Measurements from ENCODE around the gene TRAPPC10. TPM values are rescaled to one million over a fixed set of nuclear protein-coding genes. Genes with fewer than 3 reads are reported as not detected.

TRAPPC10 gene
- total RNA-seq (2011; cell fraction: chromatin; rRNA removed; ENCODE audit: low replicate concordance) = 206 and 248 TPM in 2 replicates
- total RNA-seq (2011; cell fraction: nucleolus; rRNA removed) = 84.7 and 101 TPM in 2 replicates
- 136 and 156 TPM in 2 replicates for total RNA-seq (2011; cell fraction: nucleoplasm; rRNA removed)
- total RNA-seq (2014; rRNA removed) (18.6 and 26.0 TPM in 2 replicates), total RNA-seq (2014; rRNA removed; fragmentation: Illumina TruSeq; extraction: Trizol) (31.0 and 32.8 TPM in 2 replicates), total RNA-seq (2015; rRNA removed; fragmentation: Illumina TruSeq; extraction: Trizol) (27.3 and 30.0 TPM in 2 replicates), total RNA-seq (2021) (33.8 and 40.5 TPM in 2 replicates), polyA plus RNA-seq (2011; rRNA removed) (24.3 and 25.4 TPM in 2 replicates), polyA plus RNA-seq (2014; fragmentation: Illumina TruSeq; extraction: Trizol) (27.5 and 28.9 TPM in 2 replicates), polyA plus RNA-seq (2014; fragmentation: Nextera tagmentation; extraction: Ambion mirVana) (1 to 10 TPM; 1.1 to 1.3 TPM), polyA plus RNA-seq (2014; rRNA removed) (20.4 and 21.5 TPM in 2 replicates), polyA minus RNA-seq (2011; rRNA and poly(A)+ RNA removed) (31.9 and 33.4 TPM in 2 replicates), Bru-seq, nascent RNA (percentile 88 among the genes with signal in this experiment), BruChase-seq, experiment 1, labeled RNA remaining after a 2-hour chase (percentile 89 among the genes with signal in this experiment), BruChase-seq, experiment 2, labeled RNA remaining after a 6-hour chase (percentile 90 among the genes with signal in this experiment)
- 15.0 and 18.0 TPM in 2 replicates for polyA plus RNA-seq (2011; cell fraction: cytosol; rRNA removed)
- polyA plus RNA-seq (2011; cell fraction: nucleus; rRNA removed) = 90.3 and 102 TPM in 2 replicates
- 22.2 and 26.6 TPM in 2 replicates for polyA plus RNA-seq (2012)
- polyA minus RNA-seq (2011; cell fraction: cytosol; rRNA and poly(A)+ RNA removed) = 13.8 and 16.4 TPM in 2 replicates
- 27.6 and 38.5 TPM in 2 replicates for polyA minus RNA-seq (2011; cell fraction: nucleus; rRNA and poly(A)+ RNA removed)
- long read RNA-seq, experiment 1, transcript TRAPPC10-202 (7 exons, 1,763 nt) = major isoform, 10 of 49 reads
- long read RNA-seq, experiment 1, partial matches to known transcripts = 18 of 49 reads
- long read RNA-seq, experiment 1, other reads (novel, unspliced or antisense) = 21 of 49 reads
- long read RNA-seq, experiment 2, full-length matches to known transcripts = 11 of 21 reads
- long read RNA-seq, experiment 2, partial matches to known transcripts = 1 of 21 reads
- long read RNA-seq, experiment 2, other reads (novel, unspliced or antisense) = 9 of 21 reads
- long read RNA-seq, experiment 3, partial matches to known transcripts = 7 of 8 reads
- long read RNA-seq, experiment 3, other reads (novel, unspliced or antisense) = 1 of 8 reads

GRCh38 chr21:44011579-44012473, at the start of gene TRAPPC10:
Gene TRAPPC10 (plus strand): TSS chr21:44012309. CDS start chr21:44012494, 185 bp downstream.
- CTCF ChIA-PET (ENCODE audit: low intra/inter-chr PET ratio) = interaction anchor here (0.6 to 1.1 kb wide), 2 partner anchors 201 to 223 kb away, joined by 3 to 5 read pairs; no protein-coding TSS in a partner anchor
- peaks cover 62% of the 10 kb centered on the region for H3K79me2 ChIP-seq (ENCODE audit: control insufficient read depth, insufficient read depth, low read length)
- TF ChIP-seq CBX2 (IDR thresholded peaks at IDR 0.05; ENCODE audit: insufficient read depth, low read length, poor library complexity, severe bottlenecking) (no peak), NFATC3 (IDR thresholded peaks at IDR 0.05) (no peak), ZNF740 (CRISPR knock-in tag; IDR thresholded peaks at IDR 0.05) (peak; percentile 58), ZNF740 (tag; IDR thresholded peaks at IDR 0.05) (no peak), RHOXF2B (CRISPR knock-in tag; conservative IDR thresholded peaks at IDR 0.05) (no peak), PTBP1 (IDR thresholded peaks at IDR 0.05; ENCODE audit: low read depth, low read length) (0 out of 2 replicates have a peak, but pooled peaks have one; percentile 54), ZNF175 (CRISPR knock-in tag; IDR thresholded peaks at IDR 0.05; ENCODE audit: low read depth) (no peak), RBM17 (IDR thresholded peaks at IDR 0.05; ENCODE audit: borderline replicate concordance, low read depth, low read length) (no peak), RAD51 (IDR thresholded peaks at IDR 0.05; ENCODE audit: borderline replicate concordance, low read depth) (no peak), RB1 (IDR thresholded peaks at IDR 0.05; ENCODE audit: low read depth) (peak; percentile 95), ETV1 (tag; conservative IDR thresholded peaks at IDR 0.05; ENCODE audit: low read depth) (0 out of 2 replicates have a peak, but pooled peaks have one; percentile 22), HNRNPK (IDR thresholded peaks at IDR 0.05; ENCODE audit: low read depth, low read length, poor library complexity, severe bottlenecking) (no peak), ZNF41 (CRISPR knock-in tag; conservative IDR thresholded peaks at IDR 0.05) (0 out of 2 replicates have a peak, but pooled peaks have one; percentile 10), THAP7 (CRISPR knock-in tag; IDR thresholded peaks at IDR 0.05) (no peak)

More at GRCh38 chr21:44011579-44012473, at the start of gene TRAPPC10:
- H3K4me1 ChIP-seq (replicated peaks in 1 of 2; ENCODE audit: control insufficient read depth in 2 of 2, insufficient read depth in 2 of 2, low read length in 2 of 2) = peaks cover 33 to 38% of the 10 kb centered on the region in 2 experiments
- H3K9me1 ChIP-seq (ENCODE audit: control insufficient read depth, insufficient read depth, low read length) = no peaks in the 10 kb centered on the region
- ATAC-seq = peak; percentile 77
- DNase-seq (ENCODE audit: extremely low read depth in 1 of 4, low spot score in 3 of 4) = peak; percentile 89 to 95 (median 90)
- peaks cover 14% of the 10 kb centered on the region; the same call in 1 of the 2 replicates for H4K20me1 ChIP-seq (replicated peaks; ENCODE audit: control insufficient read depth, insufficient read depth, low read length)
- H2AFZ ChIP-seq (ENCODE audit: low read depth, low read length) = peak within 1 kb of the TSS; percentile 88
- peak within 1 kb of the TSS; percentile 93 for H3K27ac ChIP-seq (ENCODE audit: extremely low read depth, low read depth, low read length)
- H3K27me3 ChIP-seq (ENCODE audit: control insufficient read depth in 2 of 2, insufficient read depth in 2 of 2, low read length in 2 of 2) = no peaks in the 10 kb centered on the region
- no peak for FAIRE-seq
- peak within 1 kb of the TSS; percentile 77 for H3K4me3 ChIP-seq
- no peaks in the 10 kb centered on the region for H3K9me3 ChIP-seq (replicated peaks; ENCODE audit: control insufficient read depth, insufficient read depth, low read depth, low read length)
- H3K4me2 ChIP-seq (ENCODE audit: insufficient read depth, low read length) = peak within 1 kb of the TSS; percentile 91
- no peaks in the 10 kb centered on the region; the same call in 2 of the 3 replicates for H3K36me3 ChIP-seq (ENCODE audit: control insufficient read depth, insufficient read depth, low read length)
- BruUV-seq (replicated peaks) = no TSS peak
- POLR2A ChIA-PET = interaction anchor here (0.6 to 2.3 kb wide), 5 partner anchors 9 to 20 kb away, joined by 3 to 10 read pairs (median 4); no protein-coding TSS in a partner anchor
- in situ Hi-C loops (cut with MboI) (no loop called here), intact Hi-C loops (cut with micrococcal nuclease) (loop anchor here (2.0 kb wide), 2 partner anchors 17 to 285 kb away; no protein-coding TSS in a partner anchor)
- H3K9ac ChIP-seq (ENCODE audit: insufficient read depth in 1 of 2, low read depth in 2 of 2, low read length in 2 of 2) = peak within 1 kb of the TSS; percentile 91 to 94
- 1% methylated on average over 76 of the region's 107 CpGs for WGBS (ENCODE audit: insufficient coverage, low coverage, missing lambda C conversion rate)

Measured in K562 (cell line).